Measurements from ENCODE around the gene OR2J3.
"Not testable (repeated sequence)": the region's sequence is repeated elsewhere in the genome, so short reads cannot be mapped to it uniquely, and the experiment has no call there.

The OR2J3 gene

GRCh38 chr6:29107758-29108157 is at the start of gene OR2J3:
TSS of gene OR2J3 (plus strand) at chr6:29108058. CDS start at chr6:29111891, 3,833 bp downstream.
- no peak for DNase-seq

- DNase-seq, result no peak
Measured at GRCh38 chr6:29071831-29072723, 35.8 kb upstream of the OR2J3 start.

- no peak for DNase-seq
Measured at GRCh38 chr6:29079203-29079602, 28.7 kb upstream of the OR2J3 start.

GRCh38 chr6:29081312-29081711 is 26.5 kb upstream of the OR2J3 start:
- DNase-seq, result no peak

GRCh38 chr6:29082457-29082856 is 25.4 kb upstream of the OR2J3 start:
- no peak for DNase-seq

- no peak for DNase-seq
Measured at GRCh38 chr6:29087213-29087612, 20.6 kb upstream of the OR2J3 start, which contains the start of gene OR2B3. TSS of gene OR2B3 (minus strand) at chr6:29087313. CDS start at chr6:29087248, 65 bp downstream.

- DNase-seq, result no peak
Measured at GRCh38 chr6:29092957-29093356, 14.9 kb upstream of the OR2J3 start.

- DNase-seq, result no peak
Measured at GRCh38 chr6:29097803-29098202, 10.1 kb upstream of the OR2J3 start.

GRCh38 chr6:29099190-29099589 is 8.7 kb upstream of the OR2J3 start, which contains the start of gene OR2J1:
TSS of gene OR2J1 (plus strand) at chr6:29099490. CDS start at chr6:29100943, 1,453 bp downstream.
- DNase-seq, result no peak

GRCh38 chr6:29112135-29112534 is 4.3 kb downstream of the OR2J3 start:
- DNase-seq, result no peak

GRCh38 chr6:29114964-29115363 is 7.1 kb downstream of the OR2J3 start:
- DNase-seq, result not testable (repeated sequence)

GRCh38 chr6:29129326-29130012 is 21.6 kb downstream of the OR2J3 start:
- no peak for DNase-seq

GRCh38 chr6:29130644-29131043 is 22.8 kb downstream of the OR2J3 start:
- no peak for DNase-seq

GRCh38 chr6:29131691-29132090 is 23.8 kb downstream of the OR2J3 start:
- DNase-seq, result no peak

GRCh38 chr6:29137724-29138123 is 29.9 kb downstream of the OR2J3 start:
- no peak for DNase-seq

GRCh38 chr6:29141606-29142005 is 33.7 kb downstream of the OR2J3 start:
- DNase-seq, result no peak

- DNase-seq, result no peak
Measured at GRCh38 chr6:29142309-29142708, 34.5 kb downstream of the OR2J3 start.

GRCh38 chr6:29146179-29146578 is 38.3 kb downstream of the OR2J3 start:
- no peak for DNase-seq

GRCh38 chr6:29147074-29147473 is 39.2 kb downstream of the OR2J3 start:
- DNase-seq, result no peak

- not testable (repeated sequence) for DNase-seq
Measured at GRCh38 chr6:29149444-29149843, 41.6 kb downstream of the OR2J3 start.

- DNase-seq, result no peak
Measured at GRCh38 chr6:29153083-29153482, 45.2 kb downstream of the OR2J3 start.

GRCh38 chr6:29155182-29155581 is 47.3 kb downstream of the OR2J3 start:
- DNase-seq, result not testable (repeated sequence)

GRCh38 chr6:29159922-29160321 is 52.1 kb downstream of the OR2J3 start:
- DNase-seq, result not testable (repeated sequence)
